HepG2 (cell line): ENCODE measurements around the gene F7. TPM values are rescaled to one million over a fixed set of nuclear protein-coding genes. Genes with fewer than 3 reads are reported as not detected.

Experiments used
- ATF7 ChIP-seq, 2 experiments: fragments of 450-650 bp in 1 of 2; sonication (generic) in 1 of 2; formaldehyde crosslinking in 1 of 2; IDR thresholded peaks; 2 replicates each; pipeline versions ENCODE4 v1.4.0 to v1.6.1; 2016 to 2020; ENCODE audit warnings: antibody characterized with exemption in 1 of 2, mild to moderate bottlenecking in 1 of 2, missing genetic modification reagents in 1 of 2
- BORCS8-MEF2B ChIP-seq: sonication (generic); formaldehyde crosslinking; IDR thresholded peaks from 2 replicates; pipeline ENCODE4 v1.8.0; 2022; ENCODE audit warnings: mild to moderate bottlenecking, missing genetic modification reagents
- HDAC1 ChIP-seq: sonication (generic); formaldehyde crosslinking; IDR thresholded peaks from 2 replicates; pipeline ENCODE4 v1.5.1; 2020; ENCODE audit warnings: mild to moderate bottlenecking, missing genetic modification reagents
- MTF1 ChIP-seq: sonication (generic); formaldehyde crosslinking; IDR thresholded peaks from 2 replicates; pipeline ENCODE4 v1.5.0; 2020; ENCODE audit warnings: missing genetic modification reagents
- NR1H2 ChIP-seq: sonication (generic); formaldehyde crosslinking; IDR thresholded peaks from 2 replicates; pipeline ENCODE4 v1.8.1; 2022; ENCODE audit warnings: low read depth, missing genetic modification reagents, borderline replicate concordance
- NR2F2 ChIP-seq: IDR thresholded peaks from 2 replicates; pipeline ENCODE4 v1.6.1; 2012; ENCODE audit warnings: low read depth, inconsistent platforms, borderline replicate concordance
- SAP130 ChIP-seq: IDR thresholded peaks from 2 replicates; pipeline ENCODE4 v1.6.1; 2016; ENCODE audit warnings: low read depth
- SOX13 ChIP-seq, 3 experiments: fragments of 450-650 bp in 1 of 3; sonication (generic) in 1 of 3; formaldehyde crosslinking in 1 of 3; IDR thresholded peaks in 2 of 3; conservative IDR thresholded peaks in 1 of 3; 2 replicates each; pipeline versions ENCODE4 v1.5.0 to v1.6.1; 2016 to 2020; ENCODE audit warnings: antibody characterized with exemption in 1 of 3, mild to moderate bottlenecking in 1 of 3, missing compliant biosample characterization in 1 of 3, missing genetic modification reagents in 1 of 3, moderate library complexity in 1 of 3
- SRSF9 ChIP-seq: fragments of 200-400 bp; formaldehyde crosslinking; IDR thresholded peaks from 2 replicates; pipeline ENCODE4 v1.6.1; 2018; ENCODE audit warnings: borderline replicate concordance, mild to moderate bottlenecking, low read depth, low read length; ENCODE audit not compliant: insufficient read depth, poor library complexity, severe bottlenecking
- TBP ChIP-seq: sonication (generic); formaldehyde crosslinking; IDR thresholded peaks from 2 replicates; pipeline ENCODE4 v1.5.0; 2020; ENCODE audit warnings: missing genetic modification reagents
- TCF7 ChIP-seq: sonication (generic); IDR thresholded peaks from 2 replicates; pipeline ENCODE4 v1.6.1; 2016; ENCODE audit warnings: antibody characterized with exemption, low read depth
- ZNF101 ChIP-seq: sonication (generic); formaldehyde crosslinking; IDR thresholded peaks from 2 replicates; pipeline ENCODE4 v1.4.0; 2020; ENCODE audit warnings: mild to moderate bottlenecking, low read depth, missing genetic modification reagents, borderline replicate concordance
- ZNF230 ChIP-seq: sonication (generic); formaldehyde crosslinking; IDR thresholded peaks from 2 replicates; pipeline ENCODE4 v1.4.0; 2020; ENCODE audit warnings: mild to moderate bottlenecking, missing genetic modification reagents
- ZNF251 ChIP-seq: sonication (generic); formaldehyde crosslinking; IDR thresholded peaks from 2 replicates; pipeline ENCODE4 v1.9.0; 2021; ENCODE audit warnings: mild to moderate bottlenecking, missing genetic modification reagents
- ZNF570 ChIP-seq: sonication (generic); formaldehyde crosslinking; IDR thresholded peaks from 2 replicates; pipeline ENCODE4 v1.4.0; 2020; ENCODE audit warnings: mild to moderate bottlenecking, missing genetic modification reagents, borderline replicate concordance
- ZNF572 ChIP-seq: sonication (generic); formaldehyde crosslinking; IDR thresholded peaks from 2 replicates; pipeline ENCODE4 v1.5.1; 2020; ENCODE audit warnings: mild to moderate bottlenecking, missing genetic modification reagents
- ZNF7 ChIP-seq: IDR thresholded peaks from 2 replicates; pipeline ENCODE4 v1.6.1; 2016; ENCODE audit warnings: missing biosample characterization, missing genetic modification reagents
- polyA plus RNA-seq, 8 experiments: library from polyadenylated mRNA; depleted of rRNA in 3 of 8; stranded (reverse) in 7 of 8; unstranded in 1 of 8; fragments of >200 nt; fragmentation: Illumina TruSeq in 4 of 8; extraction: Trizol in 4 of 8; gene quantifications; 2 replicates each; pipeline versions ENCODE4 v1.2.1 to v1.2.3, GENCODE V29; 2011 to 2016; ENCODE audit warnings: low read depth in 4 of 8, missing spikeins in 1 of 8, mixed read lengths in 1 of 8; ENCODE audit not compliant: insufficient read depth in 1 of 8
- total RNA-seq, 5 experiments: library from RNA; depleted of rRNA; stranded (reverse); fragments of >200 nt; fragmentation: Illumina TruSeq; extraction: Trizol; gene quantifications; 2 replicates each; pipeline ENCODE4 v1.2.3, GENCODE V29; 2016; ENCODE audit warnings: low read depth in 1 of 5
- TF ChIP-seq, protein P1 (sequence below): sonication (generic); formaldehyde crosslinking; IDR thresholded peaks from 2 replicates; pipeline ENCODE4 v1.4.0; 2020; ENCODE audit warnings: missing genetic modification reagents
- TF ChIP-seq, protein P2 (sequence below): sonication (generic); formaldehyde crosslinking; IDR thresholded peaks from 2 replicates; pipeline ENCODE4 v1.4.0; 2020; ENCODE audit warnings: missing genetic modification reagents
- TF ChIP-seq, protein P3 (sequence below): sonication (generic); formaldehyde crosslinking; IDR thresholded peaks from 2 replicates; pipeline ENCODE4 v1.9.0; 2022; ENCODE audit warnings: low read depth, missing genetic modification reagents
- TF ChIP-seq, protein P4 (sequence below): sonication (generic); formaldehyde crosslinking; IDR thresholded peaks from 2 replicates; pipeline ENCODE4 v1.5.1; 2020; ENCODE audit warnings: mild to moderate bottlenecking, missing genetic modification reagents, moderate library complexity
- TF ChIP-seq, protein P5 (sequence below): sonication (generic); formaldehyde crosslinking; IDR thresholded peaks from 2 replicates; pipeline ENCODE4 v1.5.0; 2020; ENCODE audit warnings: missing genetic modification reagents

Gene F7
- total and polyA plus RNA-seq, 2 of the 13 experiments (the other 11 are each of a cell fraction or from before 2014, with no cell fraction given), result 12.6 to 26.5 TPM

DNA sequence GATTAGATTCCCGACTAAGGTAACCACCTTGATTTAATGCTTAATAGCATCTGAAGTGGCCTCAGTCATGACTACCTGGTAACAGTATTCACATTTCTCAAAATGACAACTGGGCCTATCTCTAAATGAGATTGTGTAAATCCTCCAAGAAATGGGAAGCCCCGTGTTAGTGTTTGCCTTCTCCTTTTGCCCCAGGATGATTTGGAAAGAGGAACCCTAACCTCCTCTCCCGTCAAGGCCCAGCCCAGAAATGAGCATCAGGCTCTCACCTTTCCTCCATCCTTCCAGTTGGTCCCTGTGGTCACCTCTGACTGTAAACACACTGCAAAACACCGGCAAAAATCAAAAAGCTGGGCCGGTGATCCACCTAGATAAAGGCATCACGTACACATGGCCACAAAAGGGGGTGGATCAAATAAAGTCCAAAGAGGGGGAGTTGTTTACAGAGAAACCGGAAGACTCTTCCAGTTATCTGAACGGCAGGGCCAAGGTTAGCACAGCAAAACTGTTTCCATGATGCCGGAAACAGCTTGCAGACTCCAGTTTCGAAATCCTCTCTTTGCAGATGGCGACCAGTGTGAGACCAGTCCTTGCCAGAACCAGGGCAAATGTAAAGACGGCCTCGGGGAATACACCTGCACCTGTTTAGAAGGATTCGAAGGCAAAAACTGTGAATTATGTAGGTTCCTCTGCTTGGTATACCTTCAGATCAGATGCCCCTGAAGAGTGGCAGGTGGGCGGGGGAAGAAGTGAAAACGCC, 33.4 kb downstream of the F7 start (continued):
- no peak for TF ChIP-seq NR1H2
- no peak for TF ChIP-seq BORCS8-MEF2B (CRISPR knock-in tag)
- peak; percentile 98 for TF ChIP-seq TCF7
- TF ChIP-seq SRSF9, result no peak
- no peak for TF ChIP-seq ZNF570 (CRISPR knock-in tag)
- peak; percentile 96 for TF ChIP-seq HDAC1 (CRISPR knock-in tag)
- TF ChIP-seq, protein P1, sequence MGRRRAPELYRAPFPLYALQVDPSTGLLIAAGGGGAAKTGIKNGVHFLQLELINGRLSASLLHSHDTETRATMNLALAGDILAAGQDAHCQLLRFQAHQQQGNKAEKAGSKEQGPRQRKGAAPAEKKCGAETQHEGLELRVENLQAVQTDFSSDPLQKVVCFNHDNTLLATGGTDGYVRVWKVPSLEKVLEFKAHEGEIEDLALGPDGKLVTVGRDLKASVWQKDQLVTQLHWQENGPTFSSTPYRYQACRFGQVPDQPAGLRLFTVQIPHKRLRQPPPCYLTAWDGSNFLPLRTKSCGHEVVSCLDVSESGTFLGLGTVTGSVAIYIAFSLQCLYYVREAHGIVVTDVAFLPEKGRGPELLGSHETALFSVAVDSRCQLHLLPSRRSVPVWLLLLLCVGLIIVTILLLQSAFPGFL (CRISPR knock-in tag), result no peak
- TF ChIP-seq, protein P2, sequence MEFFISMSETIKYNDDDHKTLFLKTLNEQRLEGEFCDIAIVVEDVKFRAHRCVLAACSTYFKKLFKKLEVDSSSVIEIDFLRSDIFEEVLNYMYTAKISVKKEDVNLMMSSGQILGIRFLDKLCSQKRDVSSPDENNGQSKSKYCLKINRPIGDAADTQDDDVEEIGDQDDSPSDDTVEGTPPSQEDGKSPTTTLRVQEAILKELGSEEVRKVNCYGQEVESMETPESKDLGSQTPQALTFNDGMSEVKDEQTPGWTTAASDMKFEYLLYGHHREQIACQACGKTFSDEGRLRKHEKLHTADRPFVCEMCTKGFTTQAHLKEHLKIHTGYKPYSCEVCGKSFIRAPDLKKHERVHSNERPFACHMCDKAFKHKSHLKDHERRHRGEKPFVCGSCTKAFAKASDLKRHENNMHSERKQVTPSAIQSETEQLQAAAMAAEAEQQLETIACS (CRISPR knock-in tag), result peak; percentile 30; the same call in 1 of the 2 replicates
- no peak for TF ChIP-seq ATF7 (IDR thresholded peaks at IDR 0.05)
- peak; percentile 72; the same call in 1 of the 2 replicates for TF ChIP-seq ATF7 (CRISPR knock-in tag; IDR thresholded peaks at IDR 0.05)
- TF ChIP-seq MTF1 (CRISPR knock-in tag), result no peak
- TF ChIP-seq ZNF230 (CRISPR knock-in tag), result peak; percentile 86; the same call in 1 of the 2 replicates
- TF ChIP-seq, protein P3, sequence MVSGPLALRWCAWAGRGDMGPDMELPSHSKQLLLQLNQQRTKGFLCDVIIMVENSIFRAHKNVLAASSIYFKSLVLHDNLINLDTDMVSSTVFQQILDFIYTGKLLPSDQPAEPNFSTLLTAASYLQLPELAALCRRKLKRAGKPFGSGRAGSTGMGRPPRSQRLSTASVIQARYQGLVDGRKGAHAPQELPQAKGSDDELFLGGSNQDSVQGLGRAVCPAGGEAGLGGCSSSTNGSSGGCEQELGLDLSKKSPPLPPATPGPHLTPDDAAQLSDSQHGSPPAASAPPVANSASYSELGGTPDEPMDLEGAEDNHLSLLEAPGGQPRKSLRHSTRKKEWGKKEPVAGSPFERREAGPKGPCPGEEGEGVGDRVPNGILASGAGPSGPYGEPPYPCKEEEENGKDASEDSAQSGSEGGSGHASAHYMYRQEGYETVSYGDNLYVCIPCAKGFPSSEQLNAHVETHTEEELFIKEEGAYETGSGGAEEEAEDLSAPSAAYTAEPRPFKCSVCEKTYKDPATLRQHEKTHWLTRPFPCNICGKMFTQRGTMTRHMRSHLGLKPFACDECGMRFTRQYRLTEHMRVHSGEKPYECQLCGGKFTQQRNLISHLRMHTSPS (CRISPR knock-in tag), result peak; percentile 32; the same call in 1 of the 2 replicates
- TF ChIP-seq, protein P4, sequence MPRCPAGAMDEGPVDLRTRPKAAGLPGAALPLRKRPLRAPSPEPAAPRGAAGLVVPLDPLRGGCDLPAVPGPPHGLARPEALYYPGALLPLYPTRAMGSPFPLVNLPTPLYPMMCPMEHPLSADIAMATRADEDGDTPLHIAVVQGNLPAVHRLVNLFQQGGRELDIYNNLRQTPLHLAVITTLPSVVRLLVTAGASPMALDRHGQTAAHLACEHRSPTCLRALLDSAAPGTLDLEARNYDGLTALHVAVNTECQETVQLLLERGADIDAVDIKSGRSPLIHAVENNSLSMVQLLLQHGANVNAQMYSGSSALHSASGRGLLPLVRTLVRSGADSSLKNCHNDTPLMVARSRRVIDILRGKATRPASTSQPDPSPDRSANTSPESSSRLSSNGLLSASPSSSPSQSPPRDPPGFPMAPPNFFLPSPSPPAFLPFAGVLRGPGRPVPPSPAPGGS (CRISPR knock-in tag), result peak; percentile 79; the same call in 1 of the 2 replicates
- no peak for TF ChIP-seq ZNF251 (CRISPR knock-in tag)
- peak; percentile 87 for TF ChIP-seq SOX13 (IDR thresholded peaks at IDR 0.05)
- peak in 1 of 2 experiments; percentile 89; a peak in 2 of 4 replicates for TF ChIP-seq SOX13 (CRISPR knock-in tag; conservative IDR thresholded peaks at IDR 0.05 in 1 of 2, IDR thresholded peaks at IDR 0.05 in 1 of 2)
- TF ChIP-seq SAP130 (CRISPR knock-in tag), result peak; percentile 95
- TF ChIP-seq, protein P5, sequence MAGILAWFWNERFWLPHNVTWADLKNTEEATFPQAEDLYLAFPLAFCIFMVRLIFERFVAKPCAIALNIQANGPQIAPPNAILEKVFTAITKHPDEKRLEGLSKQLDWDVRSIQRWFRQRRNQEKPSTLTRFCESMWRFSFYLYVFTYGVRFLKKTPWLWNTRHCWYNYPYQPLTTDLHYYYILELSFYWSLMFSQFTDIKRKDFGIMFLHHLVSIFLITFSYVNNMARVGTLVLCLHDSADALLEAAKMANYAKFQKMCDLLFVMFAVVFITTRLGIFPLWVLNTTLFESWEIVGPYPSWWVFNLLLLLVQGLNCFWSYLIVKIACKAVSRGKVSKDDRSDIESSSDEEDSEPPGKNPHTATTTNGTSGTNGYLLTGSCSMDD (CRISPR knock-in tag), result no peak
- TF ChIP-seq ZNF572 (CRISPR knock-in tag), result 0 out of 2 replicates have a peak, but pooled peaks have one; percentile 48
- TF ChIP-seq ZNF101 (CRISPR knock-in tag), result no peak
- no peak for TF ChIP-seq TBP (CRISPR knock-in tag)
- peak; percentile 89 for TF ChIP-seq NR2F2
- TF ChIP-seq ZNF7, result peak; percentile 13; the same call in 1 of the 2 replicates
